ENCODE measurements around the gene PAQR5. TPM values are rescaled to one million over a fixed set of nuclear protein-coding genes. Genes with fewer than 3 reads are reported as not detected.

PAQR5 gene
- total and polyA plus RNA-seq, 4 donors, result 2.3 to 22.6 (median 10.5) TPM

- H3K36me3 ChIP-seq (ENCODE audit: control insufficient read depth in 4 of 4, insufficient read depth in 4 of 4, low read length in 4 of 4), result no peaks in the 10 kb centered on the region
- DNase-seq (no peak), ATAC-seq (ENCODE audit: insufficient read depth, low FRiP score) (no peak)
- H3K4me3 ChIP-seq, result no peak overlapping the region
- H3K9me3 ChIP-seq (ENCODE audit: control insufficient read depth in 4 of 4, insufficient read depth in 3 of 4, low read length in 3 of 4), result no peaks in the 10 kb centered on the region
- no peak overlapping the region for H3K27ac ChIP-seq (ENCODE audit: low read depth in 1 of 2, low read length in 1 of 2)
- no peak overlapping the region for H3K9ac ChIP-seq (ENCODE audit: insufficient read depth in 1 of 2, low read length in 2 of 2)
- 71 to 77% methylated on average over 6 of the region's 6 CpGs for WGBS, 2 donors
- no peaks in the 10 kb centered on the region for H3K4me1 ChIP-seq (ENCODE audit: control insufficient read depth in 5 of 5, insufficient read depth in 5 of 5, low read length in 5 of 5)
- no peak for TF ChIP-seq CTCF (IDR thresholded peaks at IDR 0.05; ENCODE audit: control extremely low read depth, extremely low read depth)
- H3K27me3 ChIP-seq (ENCODE audit: control insufficient read depth in 3 of 3, insufficient read depth in 3 of 3, low read length in 2 of 3), result no peaks in the 10 kb centered on the region
These were observed 89.6 kb downstream of the PAQR5 start for GRCh38 chr15:69388260-69388705.

GRCh38 chr15:69389426-69389825 is 90.7 kb downstream of the PAQR5 start:
- no peak for ATAC-seq (ENCODE audit: insufficient read depth, low FRiP score)
- no peak overlapping the region for H3K9ac ChIP-seq (ENCODE audit: insufficient read depth in 1 of 2, low read length in 2 of 2)
- no peaks in the 10 kb centered on the region for H3K9me3 ChIP-seq (ENCODE audit: control insufficient read depth in 4 of 4, insufficient read depth in 3 of 4, low read length in 3 of 4)
- no peaks in the 10 kb centered on the region for H3K27me3 ChIP-seq (ENCODE audit: control insufficient read depth in 3 of 3, insufficient read depth in 3 of 3, low read length in 2 of 3)
- peaks cover 0 to 7% (median 5%) of the 10 kb centered on the region in 5 donors for H3K4me1 ChIP-seq (ENCODE audit: control insufficient read depth in 5 of 5, insufficient read depth in 5 of 5, low read length in 5 of 5)
- no peaks in the 10 kb centered on the region for H3K36me3 ChIP-seq (ENCODE audit: control insufficient read depth in 4 of 4, insufficient read depth in 4 of 4, low read length in 4 of 4)
- DNase-seq, result no peak
- H3K4me3 ChIP-seq, result no peak overlapping the region
- 96 to 100% methylated on average over 7 of the region's 7 CpGs for WGBS, 2 donors
- no peak for TF ChIP-seq CTCF (IDR thresholded peaks at IDR 0.05; ENCODE audit: control extremely low read depth, extremely low read depth)
- H3K27ac ChIP-seq (ENCODE audit: low read depth in 1 of 2, low read length in 1 of 2), result no peak overlapping the region

GRCh38 chr15:69390575-69390974 is 91.9 kb downstream of the PAQR5 start:
- ATAC-seq (ENCODE audit: insufficient read depth, low FRiP score) (no peak), DNase-seq (no peak)
- no peaks in the 10 kb centered on the region for H3K36me3 ChIP-seq (ENCODE audit: control insufficient read depth in 4 of 4, insufficient read depth in 4 of 4, low read length in 4 of 4)
- no peak overlapping the region for H3K27ac ChIP-seq (ENCODE audit: low read depth in 1 of 2, low read length in 1 of 2)
- H3K4me3 ChIP-seq, result no peak overlapping the region
- H3K4me1 ChIP-seq (ENCODE audit: control insufficient read depth in 5 of 5, insufficient read depth in 5 of 5, low read length in 5 of 5), result peaks cover 0 to 13% (median 5%) of the 10 kb centered on the region in 5 donors
- TF ChIP-seq CTCF (IDR thresholded peaks at IDR 0.05; ENCODE audit: control extremely low read depth, extremely low read depth), result no peak
- H3K9ac ChIP-seq (ENCODE audit: insufficient read depth in 1 of 2, low read length in 2 of 2), result no peak overlapping the region
- H3K9me3 ChIP-seq (ENCODE audit: control insufficient read depth in 4 of 4, insufficient read depth in 3 of 4, low read length in 3 of 4), result no peaks in the 10 kb centered on the region
- 94 to 100% methylated on average over 2 of the region's 2 CpGs for WGBS, 2 donors
- H3K27me3 ChIP-seq (ENCODE audit: control insufficient read depth in 3 of 3, insufficient read depth in 3 of 3, low read length in 2 of 3), result no peaks in the 10 kb centered on the region
